ENCODE data around the gene SLC6A6.

GRCh38 chr3:14523792-14524191, 121.4 kb downstream of the SLC6A6 start:
- TF ChIP-seq CTCF (IDR thresholded peaks at IDR 0.05) = no peak
- no peak for TF ChIP-seq POLR2AphosphoS5 (IDR thresholded peaks at IDR 0.05)
- TF ChIP-seq POLR2A (IDR thresholded peaks at IDR 0.05; ENCODE audit: low read depth) = no peak
